HEK293 (cell line): ENCODE data around the gene NLGN1.

Source experiments
- CTCF ChIP-seq: fragments of 450-650 bp; formaldehyde crosslinking; IDR thresholded peaks from 2 replicates; pipeline ENCODE4 v1.5.1; 2016; ENCODE audit warnings: missing biosample characterization, missing genetic modification characterization
- YY1 ChIP-seq: fragments of 450-650 bp; formaldehyde crosslinking; IDR thresholded peaks from 2 replicates; pipeline ENCODE4 v1.5.1; 2018; ENCODE audit warnings: missing biosample characterization, missing genetic modification characterization
- ZNF138 ChIP-seq: fragments of 450-650 bp; formaldehyde crosslinking; IDR thresholded peaks from 2 replicates; pipeline ENCODE4 v1.5.1; 2016; ENCODE audit warnings: missing biosample characterization, missing genetic modification characterization, borderline replicate concordance
- ZNF280D ChIP-seq: fragments of 450-650 bp; formaldehyde crosslinking; IDR thresholded peaks from 2 replicates; pipeline ENCODE4 v1.5.1; 2016; ENCODE audit warnings: missing biosample characterization, missing genetic modification characterization
- ZNF521 ChIP-seq: fragments of 450-650 bp; formaldehyde crosslinking; IDR thresholded peaks from 2 replicates; pipeline ENCODE4 v1.5.1; 2017; ENCODE audit warnings: missing biosample characterization, mild to moderate bottlenecking, missing genetic modification characterization
- ZNF791 ChIP-seq: fragments of 450-650 bp; formaldehyde crosslinking; IDR thresholded peaks from 2 replicates; pipeline ENCODE4 v1.5.1; 2016; ENCODE audit warnings: missing biosample characterization, missing genetic modification characterization

GRCh38 chr3:174270841-174271240 is 873.3 kb downstream of the NLGN1 start:
- no peak for TF ChIP-seq YY1 (tag by site-specific recombination)
- no peak for TF ChIP-seq ZNF280D
- TF ChIP-seq ZNF521 (tag by site-specific recombination): no peak
- no peak for TF ChIP-seq ZNF791 (tag by site-specific recombination)
- TF ChIP-seq CTCF (tag by site-specific recombination): no peak
- no peak for TF ChIP-seq ZNF138 (tag by site-specific recombination)
